ENCODE measurements around the gene RABL2A.
A peak's percentile ranks its signal among the peaks of the same experiment; 100 is the strongest.

DNA sequence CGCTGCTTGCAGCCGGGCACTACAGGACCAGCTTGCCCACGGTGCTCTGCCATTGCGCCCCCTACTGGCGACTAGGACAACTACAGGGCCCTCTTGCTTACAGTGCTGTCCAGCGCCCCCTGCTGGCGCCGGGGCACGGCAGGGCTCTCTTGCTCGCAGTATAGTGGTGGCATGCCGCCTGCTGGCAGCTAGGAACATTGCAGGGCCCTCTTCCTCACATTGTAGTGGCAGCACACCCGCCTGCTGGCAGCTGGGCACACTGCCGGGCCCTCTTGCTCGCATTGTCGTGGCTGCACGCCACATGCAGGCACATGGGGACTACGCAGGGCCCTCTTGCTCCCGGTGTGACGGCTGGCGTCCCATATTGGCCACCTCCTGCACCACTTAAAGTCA lies 23.0 kb upstream of the RABL2A start:
- TF ChIP-seq, protein P1, sequence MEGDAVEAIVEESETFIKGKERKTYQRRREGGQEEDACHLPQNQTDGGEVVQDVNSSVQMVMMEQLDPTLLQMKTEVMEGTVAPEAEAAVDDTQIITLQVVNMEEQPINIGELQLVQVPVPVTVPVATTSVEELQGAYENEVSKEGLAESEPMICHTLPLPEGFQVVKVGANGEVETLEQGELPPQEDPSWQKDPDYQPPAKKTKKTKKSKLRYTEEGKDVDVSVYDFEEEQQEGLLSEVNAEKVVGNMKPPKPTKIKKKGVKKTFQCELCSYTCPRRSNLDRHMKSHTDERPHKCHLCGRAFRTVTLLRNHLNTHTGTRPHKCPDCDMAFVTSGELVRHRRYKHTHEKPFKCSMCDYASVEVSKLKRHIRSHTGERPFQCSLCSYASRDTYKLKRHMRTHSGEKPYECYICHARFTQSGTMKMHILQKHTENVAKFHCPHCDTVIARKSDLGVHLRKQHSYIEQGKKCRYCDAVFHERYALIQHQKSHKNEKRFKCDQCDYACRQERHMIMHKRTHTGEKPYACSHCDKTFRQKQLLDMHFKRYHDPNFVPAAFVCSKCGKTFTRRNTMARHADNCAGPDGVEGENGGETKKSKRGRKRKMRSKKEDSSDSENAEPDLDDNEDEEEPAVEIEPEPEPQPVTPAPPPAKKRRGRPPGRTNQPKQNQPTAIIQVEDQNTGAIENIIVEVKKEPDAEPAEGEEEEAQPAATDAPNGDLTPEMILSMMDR (IDR thresholded peaks at IDR 0.05): peak; percentile 98 to 100 (median 100)
- TF ChIP-seq POLR2A (IDR thresholded peaks at IDR 0.05): peak in 1 of 2 donors; percentile 4

All from heart left ventricle (tissue), 13 donors.